HT1080 (cell line): ENCODE results near the gene UBE2S. TPM values are rescaled to one million over a fixed set of nuclear protein-coding genes. Genes with fewer than 3 reads are reported as not detected.
"Not testable (repeated sequence)": the region's sequence is repeated elsewhere in the genome, so short reads cannot be mapped to it uniquely, and the experiment has no call there.

Experiments used
- DNase-seq: peaks from one replicate; pipeline ENCODE4 v3.0.0-alpha.2; 2015; ENCODE audit warnings: low read depth
- polyA plus RNA-seq, 2 experiments: library from polyadenylated mRNA; depleted of rRNA; stranded (reverse); fragments of >200 nt; gene quantifications; 2 replicates each; pipeline ENCODE4 v1.2.3, GENCODE V29; 2015
- total RNA-seq: library from RNA; depleted of rRNA; stranded (reverse); fragments of >200 nt; shearing (Covaris generic); gene quantifications from 2 replicates; pipeline ENCODE4 v1.2.3, GENCODE V29; 2014; rRNA removed

Gene UBE2S
- 646 and 1,047 TPM in 2 replicates for total RNA-seq
- polyA plus RNA-seq (2015; cell fraction: cytosol; rRNA removed), result 489 and 848 TPM in 2 replicates
- 144 and 251 TPM in 2 replicates for polyA plus RNA-seq (2015; cell fraction: nucleus; rRNA removed)

DNA sequence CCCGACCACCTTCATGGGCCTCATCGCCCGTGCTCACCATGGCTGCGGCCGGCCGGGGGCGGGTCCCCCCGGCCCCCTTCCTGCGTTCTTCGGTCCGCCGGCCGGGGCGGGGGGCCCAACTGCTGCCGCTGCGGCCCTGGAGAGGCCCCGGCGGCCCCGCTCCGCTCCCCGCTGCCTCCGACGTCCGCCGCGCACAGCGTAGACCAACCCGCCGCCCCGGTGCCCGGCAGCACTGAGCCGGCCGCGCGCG lies at the start of gene UBE2S:
TSS of gene UBE2S (minus strand) at position 239 of the 250 bp plus-strand sequence. CDS start at position 40, 199 bp downstream.
- DNase-seq, result not testable (repeated sequence)

DNA sequence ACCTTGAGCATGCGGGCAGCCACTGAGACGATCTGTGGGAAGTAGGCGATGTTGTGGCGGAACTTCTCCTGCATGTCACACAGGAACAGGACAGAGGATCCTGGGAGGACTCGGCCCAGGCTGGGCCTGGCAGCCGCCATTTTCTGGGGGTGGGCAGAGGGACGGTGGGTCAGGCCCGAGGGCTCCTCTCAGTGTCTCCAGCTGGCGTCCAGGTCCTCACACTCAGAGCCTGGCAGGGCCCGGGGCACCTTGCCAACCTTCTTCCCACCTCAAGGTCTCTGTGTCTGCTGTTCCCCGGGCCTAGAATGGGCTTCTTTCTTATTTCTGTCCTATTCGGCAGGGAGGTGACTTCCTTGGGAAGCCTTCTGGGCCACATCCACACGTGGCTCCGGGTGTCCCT lies 48.8 kb upstream of the UBE2S start:
- DNase-seq, result no peak

DNA sequence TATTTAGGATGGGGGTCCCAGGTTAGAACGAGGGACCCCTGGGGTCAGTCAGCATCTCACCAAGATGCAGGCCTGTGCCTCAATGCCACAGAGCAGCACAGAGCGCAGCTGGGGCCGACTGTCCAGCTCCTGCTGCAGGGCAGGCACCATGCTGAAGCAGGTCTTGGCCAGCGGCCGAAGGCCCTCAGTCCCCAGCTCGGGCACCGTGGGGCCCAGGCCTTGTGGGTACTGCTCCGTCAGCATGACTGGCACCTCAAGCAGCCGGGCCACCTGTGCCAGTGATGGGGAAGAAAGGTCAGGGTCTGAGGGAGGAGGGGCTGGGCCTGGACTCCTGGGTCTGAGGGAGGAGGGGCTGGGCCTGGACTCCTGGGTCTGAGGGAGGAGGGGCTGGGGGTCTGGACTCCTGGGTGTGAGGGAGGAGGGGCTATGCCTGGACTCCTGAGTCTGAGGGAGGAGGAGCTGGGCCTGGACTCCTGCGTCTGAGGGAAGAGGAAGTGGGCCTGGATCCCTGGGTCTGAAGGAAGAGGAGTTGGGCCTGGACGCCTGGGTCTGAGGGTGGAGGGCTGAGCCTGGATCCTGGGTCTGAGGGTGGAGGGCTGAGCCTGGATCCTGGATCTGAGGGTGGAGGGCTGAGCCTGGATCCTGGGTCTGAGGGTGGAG lies 48.1 kb upstream of the UBE2S start:
- DNase-seq, result no peak

DNA sequence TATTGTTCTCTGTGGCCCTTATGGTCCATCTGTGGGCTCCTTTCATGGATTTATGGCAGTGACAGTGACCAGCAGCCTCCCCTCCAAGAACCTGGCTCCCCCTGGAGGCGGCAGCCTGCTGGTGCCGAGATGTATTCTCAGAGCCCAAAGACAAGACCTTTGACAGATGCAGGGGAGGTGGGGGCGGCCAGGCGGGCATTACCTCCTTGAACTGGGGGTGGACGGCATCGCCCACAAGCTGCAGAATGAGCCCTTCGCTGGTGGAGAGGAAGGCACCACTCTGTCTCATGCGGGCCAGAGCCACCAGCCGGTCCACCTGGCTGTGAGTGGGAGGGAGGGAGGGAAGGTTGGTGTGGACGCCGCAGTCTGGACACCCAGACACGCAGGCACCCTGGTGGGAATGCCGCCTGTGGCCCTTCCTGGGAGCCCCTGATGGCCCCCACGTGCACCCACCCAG lies 47.2 kb upstream of the UBE2S start:
- no peak for DNase-seq

DNA sequence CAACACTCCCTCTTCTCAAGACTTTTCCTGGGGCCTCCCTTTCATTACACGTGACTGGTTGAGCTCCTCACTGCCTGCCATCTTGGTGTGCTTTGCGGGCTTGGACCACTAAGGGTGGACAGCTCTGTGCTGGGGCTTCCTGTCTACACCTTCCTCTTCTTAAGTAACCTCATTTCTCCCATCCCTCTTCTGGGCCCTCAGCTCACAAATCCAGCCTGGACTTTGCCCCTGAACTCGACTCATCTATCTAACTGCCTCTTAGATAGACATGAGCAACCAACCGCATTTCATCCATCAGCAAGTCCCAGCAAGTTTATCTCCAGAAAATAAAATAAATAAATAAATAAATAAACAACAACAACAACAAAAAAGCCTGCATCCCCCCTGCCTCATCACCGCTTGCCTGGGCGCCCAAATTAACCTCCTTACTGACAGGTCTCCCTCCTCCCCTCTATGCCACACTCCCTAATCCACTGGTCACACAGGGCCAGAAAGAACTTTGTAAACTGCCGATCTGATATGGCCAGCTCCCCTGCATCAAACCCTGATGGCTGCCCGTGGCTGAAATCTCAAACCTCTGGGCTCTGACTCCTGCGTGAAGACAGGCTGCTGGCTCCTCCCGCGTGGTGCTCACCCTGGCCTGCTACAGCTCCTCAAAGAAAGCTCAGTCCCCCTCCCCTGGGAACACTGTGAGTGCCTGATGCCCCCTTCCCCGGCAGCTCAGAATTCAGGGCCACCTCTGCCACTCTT lies 46.1 kb upstream of the UBE2S start:
- DNase-seq, result no peak

DNA sequence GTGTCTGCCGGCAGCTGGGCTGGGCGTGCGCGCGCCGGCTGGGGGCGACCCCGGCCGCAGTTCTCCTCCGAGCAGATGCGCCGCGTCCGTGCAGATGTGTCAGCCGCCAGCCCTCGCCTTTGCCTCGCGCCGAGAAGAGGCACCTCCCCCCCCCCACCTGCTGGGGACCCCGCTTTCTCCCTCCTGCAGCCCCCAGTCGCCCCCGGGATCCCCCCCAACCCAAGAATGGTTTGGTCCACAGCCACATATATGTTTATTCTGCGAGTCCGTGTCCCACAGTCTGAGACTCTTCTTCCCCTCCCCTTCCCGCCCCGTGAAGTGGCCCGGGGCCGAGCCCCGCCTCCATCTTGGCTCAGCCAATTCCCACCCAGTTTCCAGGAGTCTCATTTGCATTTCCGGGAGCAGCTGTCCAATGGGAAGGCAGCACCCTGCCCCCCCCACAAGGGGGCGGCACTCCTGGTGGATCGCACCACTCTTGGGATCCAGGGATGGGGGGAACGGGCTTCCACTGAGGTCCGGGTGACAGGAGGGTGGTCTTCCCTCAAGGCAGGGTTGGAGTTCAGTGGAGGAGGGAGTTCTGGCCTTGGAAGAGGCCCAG lies 45.3 kb upstream of the UBE2S start:
- no peak for DNase-seq

DNA sequence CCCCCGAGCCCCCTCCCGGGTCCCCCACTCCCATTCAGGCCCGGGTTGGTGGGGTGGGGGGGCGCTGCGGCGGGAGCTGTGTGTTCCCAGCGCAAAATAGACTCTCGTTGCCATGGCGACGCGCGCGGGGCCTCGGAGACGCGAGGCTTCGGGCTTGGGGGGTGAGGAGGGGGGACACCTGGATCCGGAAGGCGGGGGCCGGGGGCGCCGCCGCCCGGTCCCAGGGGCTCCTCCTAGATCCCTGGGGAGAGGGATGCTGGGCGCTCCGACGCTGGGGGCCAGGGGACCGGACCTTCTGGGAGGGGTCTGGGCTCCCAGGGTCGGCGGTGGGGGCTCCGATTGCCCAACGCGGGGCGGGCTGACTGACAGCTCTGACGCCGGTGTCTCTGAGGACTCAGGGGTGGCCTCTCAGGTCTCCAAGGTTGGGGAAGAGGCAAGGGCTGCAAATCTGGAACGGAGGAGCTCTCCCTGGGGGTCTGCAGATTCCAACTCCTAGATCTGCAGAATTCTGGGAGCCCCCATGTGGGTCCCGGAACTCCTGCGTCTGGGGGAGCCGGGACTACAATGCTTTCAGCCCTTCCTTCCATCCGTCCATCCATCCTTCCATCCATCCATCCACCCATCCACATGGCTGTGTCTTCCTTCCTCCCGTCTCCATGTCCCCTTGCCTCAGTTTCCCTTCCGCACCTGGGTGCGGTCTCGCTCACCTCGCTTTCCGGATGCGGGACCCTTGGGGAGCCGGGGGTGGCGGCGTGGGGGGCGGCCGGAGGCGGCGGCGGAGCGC lies 44.6 kb upstream of the UBE2S start:
- no peak for DNase-seq

DNA sequence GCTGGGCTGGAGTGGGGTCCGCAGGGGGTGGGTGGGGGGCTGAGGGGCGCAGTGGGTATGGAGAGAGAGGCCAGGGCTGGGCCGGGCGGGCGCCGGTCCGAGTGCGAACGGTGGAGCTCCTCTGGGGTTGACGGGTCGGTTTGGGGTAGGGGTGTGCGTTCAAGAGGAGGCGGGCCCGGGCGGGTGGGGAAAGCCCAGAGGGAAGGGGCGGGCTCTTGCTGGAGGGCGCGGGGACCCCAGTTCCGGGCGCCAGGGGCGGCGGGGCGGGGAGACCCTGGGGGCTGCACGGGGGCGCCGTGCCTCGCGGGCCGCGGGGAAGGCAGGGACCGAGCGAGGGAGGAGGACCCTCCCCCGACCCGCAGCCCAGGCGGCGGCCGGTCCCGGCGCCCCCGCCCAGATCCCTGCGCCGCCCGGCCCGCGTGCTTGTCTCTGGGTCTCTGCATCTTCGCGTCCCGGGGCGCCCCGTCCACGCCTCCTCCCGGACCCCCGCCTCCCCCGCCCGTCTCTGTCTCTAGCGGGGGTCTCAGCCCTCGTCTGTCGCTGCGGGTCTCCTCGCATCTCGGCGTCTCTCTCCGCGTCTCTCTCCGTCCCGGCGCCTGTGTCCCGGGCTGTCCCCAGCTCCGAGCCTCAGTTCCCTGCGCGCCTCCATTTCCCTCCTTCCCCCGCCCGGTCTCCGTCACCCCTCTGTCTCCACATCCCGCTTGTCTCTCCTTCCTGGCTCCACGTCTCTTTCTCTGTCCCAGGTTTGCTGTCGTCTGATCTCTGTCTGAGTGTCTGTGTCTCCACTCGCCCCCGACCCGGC lies 43.8 kb upstream of the UBE2S start:
- no peak for DNase-seq

DNA sequence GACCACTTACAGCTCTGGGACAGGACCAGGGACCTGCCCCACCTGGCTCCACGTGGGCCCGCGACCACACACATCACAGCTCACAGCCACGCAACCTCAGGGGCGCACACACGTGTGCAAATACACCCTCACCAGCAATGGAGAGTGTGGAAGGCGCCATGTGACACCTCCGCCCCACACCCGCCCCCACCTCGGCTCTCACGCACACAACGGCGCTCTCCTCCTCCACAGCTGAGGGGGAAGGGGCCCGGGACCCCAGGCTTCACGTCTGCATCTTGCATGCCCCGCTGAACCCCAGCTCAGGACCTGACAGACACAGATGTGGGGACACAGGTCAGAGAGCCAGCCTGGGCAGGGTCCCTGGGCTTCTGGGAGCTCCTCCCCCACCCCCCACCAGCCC lies 41.9 kb upstream of the UBE2S start:
- no peak for DNase-seq

DNA sequence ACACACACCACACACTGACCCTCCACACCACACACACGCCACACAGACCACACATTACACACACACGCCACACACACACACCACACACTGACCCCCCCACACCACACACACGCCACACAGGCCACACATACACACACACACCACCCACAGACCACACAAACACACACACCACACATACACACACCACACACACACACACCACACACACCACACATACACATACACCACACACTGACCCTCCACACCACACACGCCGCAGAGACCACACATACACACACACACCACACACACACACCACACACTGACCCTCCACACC lies 40.5 kb upstream of the UBE2S start:
- not testable (repeated sequence) for DNase-seq

DNA sequence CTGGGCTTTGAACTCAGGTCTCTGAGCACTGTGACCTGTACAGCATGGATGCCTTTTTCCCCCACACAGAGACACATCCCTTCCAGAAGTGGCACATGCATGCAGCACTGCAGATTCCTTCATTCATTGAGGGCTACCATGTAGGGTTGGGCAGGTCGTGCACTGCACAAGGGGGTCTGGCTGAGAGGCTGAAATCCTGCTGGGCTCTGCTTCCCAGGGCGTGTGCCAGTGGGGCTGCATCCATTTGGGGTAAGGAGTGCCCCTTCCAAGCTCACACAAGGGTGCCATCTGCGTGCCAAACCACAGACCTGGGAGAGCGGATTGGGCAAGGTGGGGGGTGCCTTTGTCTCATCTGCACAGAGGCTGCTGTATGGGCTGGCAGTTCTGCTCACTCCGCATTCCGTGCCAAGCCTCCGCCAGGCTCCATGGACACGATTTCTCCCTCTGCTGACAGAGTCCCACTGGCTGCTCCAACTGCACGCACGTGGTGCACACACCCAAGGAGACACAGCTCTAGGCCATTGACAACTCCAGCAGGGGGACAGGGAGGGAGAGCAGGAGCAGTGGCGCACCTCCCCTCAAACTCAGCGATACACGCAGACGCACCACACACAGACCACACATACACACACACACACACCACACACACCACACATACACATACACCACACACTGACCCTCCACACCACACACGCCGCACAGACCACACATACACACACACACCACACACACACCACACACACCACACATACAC lies 40.0 kb upstream of the UBE2S start:
- peak; percentile 36 for DNase-seq

DNA sequence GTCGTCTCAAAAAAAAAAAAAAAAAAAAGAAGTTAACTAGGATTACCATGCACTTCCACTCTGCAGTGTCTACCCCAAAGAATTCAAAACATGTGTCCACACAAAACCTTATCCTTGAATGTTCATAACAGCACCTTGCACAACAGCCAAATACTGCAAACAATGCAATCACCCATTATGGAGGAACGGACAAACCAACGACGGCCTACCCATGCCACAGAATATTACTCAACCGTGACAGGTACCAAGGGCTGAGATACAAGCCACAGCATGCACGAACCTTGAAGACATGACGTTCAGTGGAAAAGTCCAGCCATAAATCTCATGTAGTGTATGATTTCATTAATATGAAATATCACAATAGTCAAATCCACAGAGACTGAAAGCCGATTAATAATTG lies 38.5 kb upstream of the UBE2S start:
- no peak for DNase-seq

DNA sequence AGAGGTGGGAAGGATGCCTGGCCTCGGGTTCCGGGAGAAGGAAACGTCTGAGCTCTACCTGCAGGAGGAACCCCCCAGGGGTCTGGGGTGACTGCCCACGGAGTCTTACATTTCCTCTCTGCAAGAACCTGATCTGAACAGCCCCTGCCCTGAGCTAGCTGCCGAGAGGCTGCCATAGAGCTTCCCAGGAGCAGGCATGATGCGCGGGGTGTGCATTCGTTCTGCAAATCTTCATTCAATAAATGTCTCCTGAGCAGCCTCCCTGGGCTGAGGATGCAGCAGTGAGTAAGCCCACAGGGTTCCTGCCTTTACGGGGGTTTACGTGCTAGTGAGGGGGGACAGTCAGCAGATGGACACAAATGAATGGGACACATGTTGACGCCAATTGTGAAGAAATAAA lies 37.1 kb upstream of the UBE2S start:
- DNase-seq, result no peak

DNA sequence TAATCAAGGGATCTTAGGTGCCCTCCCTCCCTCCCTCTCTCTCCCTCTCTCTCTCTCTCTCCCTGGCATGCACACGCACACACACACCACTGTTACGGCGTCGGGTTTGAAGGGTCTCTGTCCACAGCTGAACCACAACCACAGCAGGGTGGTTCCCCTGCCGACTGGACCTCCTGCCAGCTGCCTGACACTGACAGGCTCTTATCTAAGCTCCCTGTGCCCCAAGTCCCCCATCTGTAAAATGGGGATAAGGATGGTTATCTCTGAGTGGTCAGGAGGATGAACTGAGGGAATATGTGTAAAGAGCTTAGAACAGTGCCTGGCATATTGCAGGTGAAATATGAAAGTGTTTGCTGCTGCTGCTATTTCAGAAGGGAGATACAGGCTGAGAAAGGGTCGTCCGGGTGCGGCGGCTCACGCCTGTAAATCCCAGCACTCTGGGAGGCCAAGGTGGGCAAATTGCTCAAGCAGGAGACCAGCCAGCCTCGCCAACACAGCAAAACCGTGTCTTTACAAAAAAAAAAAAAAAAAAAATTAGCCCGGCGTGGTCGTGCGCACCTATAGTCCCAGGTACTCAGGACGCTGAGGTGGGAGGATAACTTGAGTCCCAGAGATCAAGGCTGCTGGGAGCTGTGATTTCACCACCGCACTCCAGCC lies 36.4 kb upstream of the UBE2S start:
- DNase-seq, result no peak

DNA sequence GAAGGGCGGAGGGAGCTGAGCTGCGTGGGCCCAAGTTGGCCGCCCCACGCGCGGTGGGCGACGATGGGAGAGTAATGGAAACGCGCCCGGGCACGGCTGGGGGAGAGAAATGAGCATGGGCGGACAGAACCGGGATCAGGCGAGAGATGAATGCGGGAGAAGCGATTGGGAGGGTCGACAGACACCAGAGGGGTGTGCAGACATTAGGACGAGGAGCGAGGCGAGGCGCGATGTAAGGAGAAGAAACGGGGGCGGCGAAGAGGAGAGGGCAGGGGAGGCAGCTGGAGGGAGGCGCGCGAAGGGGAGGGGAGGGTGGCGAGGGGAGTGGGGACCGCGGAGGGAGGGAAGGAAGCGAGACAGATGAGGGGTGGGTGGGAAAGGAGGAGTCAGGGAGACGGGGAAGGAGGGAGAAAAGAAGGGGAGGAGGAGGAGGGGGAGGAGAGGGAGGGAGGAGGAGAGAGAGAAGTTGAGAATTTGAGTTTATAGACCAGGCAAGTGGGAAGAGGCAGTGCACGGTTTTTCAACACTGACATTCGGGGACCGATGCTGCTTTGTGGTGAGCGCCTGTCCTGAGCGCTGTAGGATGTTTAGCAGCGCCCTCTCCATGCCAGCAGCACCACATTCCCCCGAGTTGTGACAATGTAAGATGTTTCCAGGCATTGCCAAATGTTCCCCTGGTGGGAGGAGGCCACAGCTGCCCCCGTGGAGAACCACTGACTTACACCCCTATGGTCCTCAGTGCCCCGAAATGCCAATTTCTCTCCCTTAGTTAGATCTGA lies 35.6 kb upstream of the UBE2S start, which contains the start of gene SHISA7:
TSS of gene SHISA7 (minus strand) at position 256 of the 779 bp plus-strand sequence. CDS start 437 bp downstream, outside the sequence.
- no peak for DNase-seq

DNA sequence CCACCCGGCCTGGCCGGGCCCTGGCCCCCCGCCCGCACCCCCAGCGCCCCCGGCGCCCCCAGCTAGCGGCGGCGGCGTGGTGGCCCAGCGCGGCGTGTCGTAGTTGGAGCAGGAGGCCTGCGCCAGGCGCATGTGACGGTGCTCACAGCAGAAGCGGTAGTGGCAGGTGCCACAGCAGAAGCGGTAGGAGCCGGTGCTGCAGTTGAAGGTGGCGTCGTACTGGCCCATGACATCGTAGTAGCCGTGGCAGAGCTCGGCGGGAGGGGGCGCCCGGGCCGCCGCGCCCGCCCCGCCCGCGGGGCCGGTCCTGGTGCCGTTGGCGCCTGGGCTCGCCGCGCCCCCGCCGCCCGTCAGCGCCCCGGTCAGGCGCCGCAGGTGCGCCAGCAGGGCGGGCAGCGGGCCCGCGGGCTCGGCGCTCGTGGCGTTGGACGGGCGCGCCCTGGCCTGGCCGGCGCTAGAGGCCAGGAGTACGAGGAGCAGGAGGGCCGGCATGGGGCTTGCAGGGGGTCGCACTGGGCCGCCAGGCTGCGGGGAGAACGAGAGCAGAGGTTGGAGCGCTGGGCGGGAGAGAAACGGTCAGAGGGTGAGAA lies 34.9 kb upstream of the UBE2S start:
- DNase-seq, result no peak

DNA sequence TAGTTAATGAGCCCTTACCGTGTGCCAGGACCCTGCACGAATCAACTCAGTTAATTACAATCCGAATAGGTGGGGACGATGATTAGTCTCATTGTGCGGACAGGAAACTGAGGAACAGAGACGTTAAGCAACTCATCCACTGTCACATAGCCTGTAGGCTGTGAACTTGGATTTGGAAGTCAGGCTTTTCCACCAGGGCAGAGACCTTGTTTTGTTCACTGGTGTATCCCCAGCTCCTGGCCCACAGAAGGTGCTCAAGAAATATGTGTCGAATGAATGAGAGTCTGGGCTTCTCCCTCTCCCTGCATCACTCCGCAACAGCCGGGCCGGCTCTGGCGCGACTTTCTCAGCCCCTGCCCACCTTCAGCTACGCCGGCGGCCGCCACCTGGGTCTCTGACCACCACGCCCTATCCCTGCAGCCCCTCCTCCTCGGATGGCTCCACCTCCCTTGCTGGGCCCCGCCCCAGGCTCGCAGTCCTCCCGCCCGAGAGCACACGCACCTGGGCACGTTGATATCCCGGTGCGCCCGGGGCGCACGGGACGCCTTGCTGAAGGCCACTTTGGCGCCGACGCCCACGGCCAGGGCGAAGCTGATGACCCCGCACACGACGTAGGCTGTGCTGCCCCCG lies 34.2 kb upstream of the UBE2S start:
- DNase-seq, result no peak

DNA sequence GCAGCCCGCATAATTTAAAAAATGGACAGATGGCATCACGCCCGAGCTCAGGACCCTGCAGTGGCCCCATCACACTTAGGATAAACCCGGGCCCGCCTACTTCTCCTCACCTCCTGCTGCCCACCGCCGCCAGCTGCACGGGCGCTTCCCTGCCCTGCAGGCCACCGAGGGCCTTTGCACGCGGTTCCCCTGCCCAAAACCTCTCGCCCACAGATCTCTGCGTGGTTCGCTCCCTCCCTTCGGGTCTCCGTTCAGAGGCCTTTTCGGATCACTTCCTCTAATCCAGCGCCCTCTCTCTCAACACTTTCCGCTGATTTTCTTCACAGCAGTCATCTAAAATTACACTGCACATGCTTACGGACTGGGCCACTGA lies 33.7 kb upstream of the UBE2S start:
- DNase-seq, result no peak
